Brain microvascular endothelial cell (primary cell): ENCODE data around the gene MYO3B.

Source experiments
- DNase-seq: peaks from one replicate; pipeline ENCODE4 v3.0.0-alpha.2; 2020
- H3K27ac ChIP-seq: fragments of 250-450 bp; sonication (Bioruptor Pico); 2 replicates; pipeline ENCODE4 v1.5.1; 2020; ENCODE audit warnings: mild to moderate bottlenecking, moderate library complexity
- H3K27me3 ChIP-seq: fragments of 250-450 bp; sonication (Bioruptor Pico); replicated peaks from 2 replicates; pipeline ENCODE4 v1.5.1; 2020; ENCODE audit warnings: mild to moderate bottlenecking
- H3K36me3 ChIP-seq: fragments of 250-450 bp; sonication (Bioruptor Pico); replicated peaks from 2 replicates; pipeline ENCODE4 v1.5.1; 2020; ENCODE audit warnings: mild to moderate bottlenecking
- H3K4me3 ChIP-seq: 2 replicates; pipeline ENCODE4 v1.5.1; 2011; ENCODE audit warnings: low read depth, mild to moderate bottlenecking, control low read depth, low read length, moderate library complexity
- in situ Hi-C: cut with HindIII; loops from 2 replicates; pipeline ENCODE4 v1.10.0; 2017; ENCODE audit warnings: low sequenced_read_pairs, low pct_ligation_motif_present
- TF ChIP-seq, protein P1 (sequence below): IDR thresholded peaks from 2 replicates; pipeline ENCODE4 v1.5.1; 2011; ENCODE audit warnings: low read depth, mild to moderate bottlenecking, moderate library complexity, low read length, control low read depth, inconsistent platforms; ENCODE audit errors: missing control alignments

The MYO3B gene

DNA sequence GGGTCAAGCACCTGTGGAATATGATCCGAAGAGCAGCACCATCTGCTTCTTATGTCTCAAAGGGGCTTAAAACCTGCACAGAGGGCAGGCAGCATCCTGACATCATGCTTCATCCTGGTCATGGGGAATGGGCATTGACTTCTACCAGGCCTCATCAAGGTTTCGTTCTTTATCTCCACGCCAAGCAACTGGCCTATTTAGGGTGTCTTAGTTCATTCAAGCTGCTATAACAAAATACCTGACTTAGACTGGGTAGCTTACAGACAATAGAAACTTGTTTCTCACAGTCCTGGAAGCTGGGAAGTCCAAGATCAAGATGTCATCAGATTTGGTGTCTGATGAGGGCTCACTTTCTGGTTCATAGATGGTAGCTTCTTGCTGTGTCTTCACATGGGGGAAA lies 69.4 kb downstream of the MYO3B start:
- Histone ChIP-seq H3K4me3 (no peak overlapping the region), H3K36me3 (no peaks in the 10 kb centered on the region), H3K27ac (no peak overlapping the region), H3K27me3 (no peaks in the 10 kb centered on the region)
- TF ChIP-seq, protein P1, sequence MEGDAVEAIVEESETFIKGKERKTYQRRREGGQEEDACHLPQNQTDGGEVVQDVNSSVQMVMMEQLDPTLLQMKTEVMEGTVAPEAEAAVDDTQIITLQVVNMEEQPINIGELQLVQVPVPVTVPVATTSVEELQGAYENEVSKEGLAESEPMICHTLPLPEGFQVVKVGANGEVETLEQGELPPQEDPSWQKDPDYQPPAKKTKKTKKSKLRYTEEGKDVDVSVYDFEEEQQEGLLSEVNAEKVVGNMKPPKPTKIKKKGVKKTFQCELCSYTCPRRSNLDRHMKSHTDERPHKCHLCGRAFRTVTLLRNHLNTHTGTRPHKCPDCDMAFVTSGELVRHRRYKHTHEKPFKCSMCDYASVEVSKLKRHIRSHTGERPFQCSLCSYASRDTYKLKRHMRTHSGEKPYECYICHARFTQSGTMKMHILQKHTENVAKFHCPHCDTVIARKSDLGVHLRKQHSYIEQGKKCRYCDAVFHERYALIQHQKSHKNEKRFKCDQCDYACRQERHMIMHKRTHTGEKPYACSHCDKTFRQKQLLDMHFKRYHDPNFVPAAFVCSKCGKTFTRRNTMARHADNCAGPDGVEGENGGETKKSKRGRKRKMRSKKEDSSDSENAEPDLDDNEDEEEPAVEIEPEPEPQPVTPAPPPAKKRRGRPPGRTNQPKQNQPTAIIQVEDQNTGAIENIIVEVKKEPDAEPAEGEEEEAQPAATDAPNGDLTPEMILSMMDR, result no peak
- in situ Hi-C loops, result no loop called here
- no peak for DNase-seq

DNA sequence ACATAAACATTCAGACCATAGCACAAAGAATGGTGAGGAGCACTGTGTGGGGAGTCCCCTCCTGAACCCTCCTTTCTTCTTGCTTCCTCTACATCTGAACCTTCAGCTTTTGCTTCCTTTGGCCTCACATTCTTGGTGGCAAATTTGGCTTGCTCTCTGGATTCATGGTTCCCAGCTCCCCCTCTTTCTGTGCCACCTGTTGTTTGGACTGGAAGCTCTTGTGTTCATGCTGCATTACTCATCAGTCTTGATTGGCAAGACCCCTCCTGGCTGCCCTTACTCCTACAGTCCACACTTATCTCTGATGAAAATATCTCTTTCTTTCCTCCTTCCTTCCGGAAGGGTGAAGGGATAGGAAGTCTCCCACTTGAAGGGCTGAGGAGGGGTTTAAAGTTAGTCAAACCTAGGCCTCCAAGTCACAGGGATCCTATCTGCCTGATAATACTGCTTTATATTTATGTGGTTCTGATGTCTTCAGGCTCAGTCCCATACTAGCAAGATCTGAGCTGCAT lies 70.0 kb downstream of the MYO3B start:
- in situ Hi-C loops, result no loop called here
- Histone ChIP-seq H3K27me3 (no peaks in the 10 kb centered on the region), H3K27ac (no peak overlapping the region), H3K36me3 (no peaks in the 10 kb centered on the region), H3K4me3 (no peak overlapping the region)
- TF ChIP-seq, protein P1, result no peak
- no peak for DNase-seq

DNA sequence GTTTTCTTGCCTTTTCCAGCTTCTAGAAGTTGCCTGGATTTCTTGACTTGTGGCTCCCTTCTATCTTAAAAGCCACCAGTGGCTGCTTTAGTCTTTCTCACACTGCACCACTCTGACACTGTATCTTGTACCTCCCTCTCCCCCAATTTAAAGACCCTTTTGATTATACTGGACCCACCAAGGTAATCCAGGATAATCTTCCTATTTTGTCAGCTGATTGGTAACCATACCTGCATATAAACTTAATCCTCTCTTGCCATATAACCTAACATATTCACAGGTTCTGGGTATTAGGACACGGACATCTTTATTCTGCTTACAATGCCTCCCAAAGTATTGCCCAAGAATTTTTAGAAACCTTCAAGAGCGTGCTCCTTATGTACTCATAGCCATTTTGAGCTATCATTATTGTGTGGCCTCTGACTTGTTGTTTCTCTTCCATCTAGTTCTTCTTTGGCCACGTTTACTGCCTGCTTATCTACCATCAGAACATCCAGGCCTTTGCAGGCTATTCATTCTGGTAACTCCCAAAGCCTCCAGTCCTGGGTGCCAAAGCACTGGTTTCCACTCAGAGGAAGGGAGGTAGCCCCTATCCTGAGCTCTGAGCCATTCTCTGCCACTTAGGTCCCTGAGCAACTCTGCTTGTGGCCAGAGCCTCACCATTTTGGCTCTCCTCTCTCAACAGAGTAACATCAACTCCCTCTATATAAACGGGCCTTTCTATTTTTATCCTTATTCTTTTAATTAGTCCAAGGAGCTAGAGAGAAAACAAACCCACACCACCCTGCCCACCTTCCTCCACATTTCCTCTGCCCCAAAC lies 70.8 kb downstream of the MYO3B start:
- no peak overlapping the region for H3K4me3 ChIP-seq
- no peak overlapping the region for H3K27ac ChIP-seq
- H3K27me3 ChIP-seq, result no peaks in the 10 kb centered on the region
- TF ChIP-seq, protein P1, result no peak
- in situ Hi-C loops, result no loop called here
- no peaks in the 10 kb centered on the region for H3K36me3 ChIP-seq
- no peak for DNase-seq

DNA sequence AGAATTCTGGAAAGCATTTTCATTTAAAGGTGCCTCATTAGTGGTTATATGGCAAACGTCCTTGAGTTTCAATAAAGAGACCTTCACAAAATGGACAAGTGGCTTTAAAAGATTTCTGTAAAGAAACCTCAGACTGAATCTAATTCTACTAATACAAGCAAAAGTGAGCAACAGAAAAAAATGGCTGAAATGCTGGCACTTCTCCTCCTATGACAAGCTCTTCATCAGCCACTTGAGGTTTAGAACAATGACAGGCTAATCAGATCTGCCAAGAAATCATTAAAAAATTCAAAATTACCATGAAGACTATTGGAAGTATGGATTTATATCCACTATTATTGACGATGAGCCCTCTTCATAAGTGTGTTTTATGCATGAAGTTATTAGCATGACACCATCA lies 71.8 kb downstream of the MYO3B start:
- TF ChIP-seq, protein P1, result no peak
- in situ Hi-C loops, result no loop called here

DNA sequence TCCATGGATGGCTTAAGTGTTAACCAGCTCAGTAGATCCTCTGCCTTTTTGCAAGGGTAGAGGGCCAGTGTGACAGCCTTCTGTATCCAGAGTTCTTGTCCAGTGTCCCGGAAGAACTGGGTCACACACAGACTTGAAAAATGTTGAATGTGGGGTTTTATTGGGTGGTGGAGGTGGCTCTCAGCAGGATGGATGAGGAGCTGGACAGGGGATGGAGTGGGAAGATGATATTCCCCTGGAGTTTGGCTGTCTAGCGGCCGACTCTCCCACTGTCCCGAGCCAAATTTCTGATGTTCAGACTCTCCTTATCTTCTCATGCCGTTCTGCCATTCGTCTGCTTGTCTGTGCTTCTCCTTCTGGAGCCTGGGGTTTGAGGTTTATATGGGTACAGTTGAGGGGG lies 72.6 kb downstream of the MYO3B start:
- Histone ChIP-seq H3K27ac (no peak overlapping the region), H3K36me3 (no peaks in the 10 kb centered on the region), H3K4me3 (no peak overlapping the region), H3K27me3 (no peaks in the 10 kb centered on the region)
- TF ChIP-seq, protein P1, result no peak
- in situ Hi-C loops, result no loop called here
- DNase-seq, result no peak

More for the DNA sequence above, 71.8 kb downstream of the MYO3B start:
- Histone ChIP-seq H3K27ac (no peak overlapping the region), H3K4me3 (no peak overlapping the region), H3K27me3 (no peaks in the 10 kb centered on the region), H3K36me3 (no peaks in the 10 kb centered on the region)
- no peak for DNase-seq
